Stimulated activated CD8-positive, alpha-beta memory T cell treated with anti-CD3 and anti-CD28 coated beads, Interleukin-7, amount 100 ng/mL, for 1 hour (primary cell): ENCODE data around the gene RNU1-2.
"Not testable (repeated sequence)": the region's sequence is repeated elsewhere in the genome, so short reads cannot be mapped to it uniquely, and the experiment has no call there.

Source experiments
- DNase-seq, 2 donors: peaks; one replicate each; pipeline ENCODE4 v3.0.0-alpha.2; 2020; ENCODE audit warnings: low read depth in 2 of 2

RNU1-2 gene

DNA sequence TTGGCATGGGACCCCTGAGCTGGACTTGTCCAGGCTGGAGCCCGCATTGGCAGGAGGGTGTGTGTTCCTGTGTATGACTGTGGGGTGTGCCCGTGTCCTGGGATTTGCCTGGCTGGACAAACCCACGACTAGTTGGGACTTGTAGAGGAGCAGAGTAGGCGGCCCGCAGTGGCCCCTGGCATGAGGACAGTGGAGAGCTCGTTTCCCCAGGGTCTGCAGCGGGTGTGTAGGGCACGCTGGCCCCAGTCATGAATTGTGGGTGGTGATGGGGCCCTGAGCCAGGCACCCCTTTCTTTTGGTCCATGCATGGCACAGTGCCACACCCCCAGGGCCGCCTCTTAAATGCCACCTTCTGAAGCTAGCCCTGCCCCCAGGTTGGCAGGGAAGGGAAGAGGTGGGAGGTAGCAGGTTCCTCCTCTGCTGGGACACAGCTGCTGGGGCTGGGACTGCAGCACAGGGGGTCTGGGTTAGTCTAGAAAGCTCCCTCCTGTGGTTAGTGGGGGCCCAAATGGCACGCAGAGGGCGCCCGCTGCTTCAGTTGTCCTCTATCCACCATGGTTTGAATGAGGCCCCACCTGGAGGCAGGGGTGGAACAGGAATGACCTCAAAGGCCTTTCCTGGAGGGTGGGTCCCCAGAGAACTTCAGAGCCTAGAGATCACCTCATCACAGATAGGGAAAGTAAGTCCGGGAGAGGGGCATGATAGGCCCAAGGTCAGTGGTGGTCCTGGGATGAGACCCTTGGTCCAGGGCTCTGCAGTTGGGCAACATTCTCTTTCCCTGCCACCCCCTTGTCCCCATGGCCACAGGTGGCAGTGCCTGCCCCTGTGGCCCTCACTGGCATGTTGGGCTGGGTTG is 30.1 kb downstream of the RNU1-2 start:
- no peak for DNase-seq

DNA sequence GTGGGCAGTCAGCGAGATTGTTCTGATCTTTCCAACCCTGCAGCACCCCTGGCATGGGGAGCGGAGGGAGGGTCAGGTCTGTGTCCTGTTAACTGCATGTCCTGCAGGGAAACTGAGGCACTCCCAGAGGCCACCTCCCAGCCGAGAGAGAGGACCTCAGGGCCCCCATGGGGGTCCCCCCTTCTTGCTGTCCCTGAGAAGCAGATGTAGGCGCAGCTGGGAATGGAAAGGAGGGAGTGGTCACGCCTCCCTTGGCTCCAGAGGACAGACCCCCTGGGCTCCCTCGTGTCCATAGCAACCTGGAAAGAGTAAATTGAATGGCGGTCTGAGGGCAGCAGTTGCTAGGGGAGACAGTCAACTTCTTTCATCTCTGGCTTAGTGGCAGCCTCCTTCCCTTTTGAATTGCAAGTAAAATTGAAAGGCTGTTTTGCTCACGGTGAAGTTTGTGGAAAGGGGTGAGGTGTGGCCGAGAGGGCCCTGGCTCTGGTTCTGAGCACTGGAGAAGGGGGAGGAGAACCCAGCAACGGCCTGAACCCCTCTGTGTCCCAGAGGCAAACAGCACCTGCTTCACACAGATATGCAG is 30.8 kb downstream of the RNU1-2 start:
- no peak for DNase-seq

DNA sequence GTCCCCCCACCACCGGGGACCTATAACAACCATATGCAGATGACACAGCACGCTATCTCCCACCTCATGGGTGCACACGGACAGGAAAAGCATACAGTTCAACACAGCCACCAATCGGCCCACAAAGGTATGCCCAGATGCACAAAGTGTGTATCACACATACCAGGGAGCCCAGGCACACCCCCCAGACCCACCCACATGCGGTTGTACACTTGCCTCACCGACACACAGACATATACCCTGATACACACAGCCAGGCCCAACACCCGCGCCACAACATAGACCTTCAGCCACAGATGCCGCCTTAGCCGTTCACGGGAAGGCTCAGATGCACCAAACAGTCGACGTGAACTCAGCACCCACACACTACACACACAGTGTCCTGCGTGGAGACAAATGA is 31.5 kb downstream of the RNU1-2 start:
- DNase-seq: no peak

- DNase-seq: no peak
Observed at GRCh38 chr1:16927711-16928485, 32.1 kb downstream of the RNU1-2 start.

- DNase-seq: not testable (repeated sequence)
Observed at GRCh38 chr1:16929146-16930041, 33.6 kb downstream of the RNU1-2 start.

GRCh38 chr1:16931206-16931934 is 35.6 kb downstream of the RNU1-2 start:
- not testable (repeated sequence) for DNase-seq

DNA sequence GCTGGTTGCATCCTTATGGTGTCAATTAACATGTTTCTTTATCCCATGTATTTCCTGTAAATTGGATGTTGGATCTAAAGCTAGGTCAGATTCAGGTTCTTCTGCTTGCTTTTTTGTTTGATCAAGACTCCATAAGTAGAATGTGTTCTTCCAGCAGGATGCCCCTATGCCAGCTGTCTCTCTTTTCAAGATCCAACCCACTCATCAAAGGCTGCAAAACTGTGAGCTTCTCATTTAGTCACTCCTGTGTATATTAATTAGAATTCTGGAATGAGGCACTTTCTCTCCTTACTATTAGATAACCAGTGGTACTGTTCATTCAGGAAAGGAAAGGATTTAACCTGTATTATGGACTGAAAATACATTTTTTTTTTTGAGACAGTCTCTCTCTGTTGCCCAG is 38.2 kb downstream of the RNU1-2 start:
- DNase-seq: not testable (repeated sequence)

GRCh38 chr1:16936580-16936979 is 40.8 kb downstream of the RNU1-2 start:
- not testable (repeated sequence) for DNase-seq

DNA sequence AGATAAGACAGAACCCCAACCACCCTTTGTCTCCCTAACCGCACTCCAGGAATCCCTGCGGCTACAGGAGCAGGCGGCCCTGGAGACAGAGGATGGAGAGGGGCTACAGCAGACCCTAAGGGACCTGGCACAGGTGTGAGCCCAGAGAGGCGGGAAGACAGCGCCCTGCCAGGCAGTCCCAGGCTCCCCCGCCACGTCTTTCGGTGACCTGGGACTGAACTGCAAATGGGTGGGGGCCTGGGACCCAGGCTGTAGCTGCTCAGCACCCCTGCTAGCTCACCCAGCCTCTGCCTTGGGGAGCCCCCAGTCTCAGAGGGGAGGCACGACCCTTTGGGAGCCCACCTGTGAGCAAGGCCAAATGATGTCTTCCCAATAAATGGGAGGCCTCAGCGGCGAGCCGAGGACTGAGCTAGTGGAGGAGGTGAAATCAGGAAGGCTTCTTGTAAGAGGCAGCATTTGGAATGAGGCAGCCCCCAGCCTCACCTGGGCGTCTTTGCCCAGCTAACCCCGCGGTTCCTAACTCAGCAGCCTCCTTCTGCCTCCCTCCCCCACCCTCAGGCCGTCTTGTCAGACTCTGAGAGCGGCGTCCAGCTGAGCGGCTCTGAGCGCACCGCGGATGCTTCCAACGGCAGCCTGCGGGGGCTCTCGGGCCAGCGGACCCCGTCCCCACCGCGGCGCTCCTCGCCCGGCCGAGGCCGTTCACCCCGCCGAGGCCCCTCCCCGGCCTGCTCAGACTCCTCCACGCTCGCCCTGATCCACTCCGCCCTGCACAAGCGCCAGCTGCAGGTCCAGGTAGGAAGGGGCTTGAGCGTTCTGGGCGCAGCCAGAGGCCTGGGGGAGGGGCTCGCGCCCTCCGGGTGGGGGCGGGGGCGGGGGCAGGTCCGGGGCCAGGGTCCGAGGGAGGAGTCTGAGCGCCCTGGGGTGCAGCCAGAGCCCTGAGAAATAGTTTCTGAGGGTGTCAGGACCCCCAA is 42.9 kb downstream of the RNU1-2 start:
- no peak for DNase-seq

- DNase-seq: not testable (repeated sequence)
Observed at GRCh38 chr1:16939386-16940180, 43.8 kb downstream of the RNU1-2 start.

GRCh38 chr1:16944038-16944437 is 48.3 kb downstream of the RNU1-2 start:
- no peak for DNase-seq

DNA sequence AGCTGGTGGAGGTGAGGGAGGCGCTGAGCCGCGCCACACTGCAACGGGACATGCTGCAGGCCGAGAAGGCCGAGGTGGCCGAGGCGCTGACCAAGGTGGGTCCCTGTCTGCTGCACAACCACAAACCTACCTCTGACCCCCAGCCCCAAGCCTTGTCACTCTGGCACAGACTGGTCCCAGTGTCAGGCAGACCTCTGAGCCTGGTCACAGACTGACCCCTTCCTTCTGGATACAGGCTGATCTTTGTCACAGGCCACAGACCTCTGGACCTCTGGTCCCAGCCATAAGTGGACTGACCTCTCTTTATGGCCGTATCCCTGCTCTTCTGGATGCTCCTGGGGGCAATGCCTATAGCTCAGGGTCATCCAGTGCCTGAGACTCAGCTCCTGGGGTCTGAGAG is 49.7 kb downstream of the RNU1-2 start:
- DNase-seq: not testable (repeated sequence)
